ENCODE results near the gene F8.
"Not testable (repeated sequence)": the region's sequence is repeated elsewhere in the genome, so short reads cannot be mapped to it uniquely, and the experiment has no call there.

GRCh38 chrX:154816326-154816898 lies 206.1 kb downstream of the F8 start:
- TF ChIP-seq POLR2A, CTCF (IDR thresholded peaks at IDR 0.05): not testable (repeated sequence)
